ENCODE data around the gene C4BPB.
"Not testable (repeated sequence)": the region's sequence is repeated elsewhere in the genome, so short reads cannot be mapped to it uniquely, and the experiment has no call there.

C4BPB gene, protein sequence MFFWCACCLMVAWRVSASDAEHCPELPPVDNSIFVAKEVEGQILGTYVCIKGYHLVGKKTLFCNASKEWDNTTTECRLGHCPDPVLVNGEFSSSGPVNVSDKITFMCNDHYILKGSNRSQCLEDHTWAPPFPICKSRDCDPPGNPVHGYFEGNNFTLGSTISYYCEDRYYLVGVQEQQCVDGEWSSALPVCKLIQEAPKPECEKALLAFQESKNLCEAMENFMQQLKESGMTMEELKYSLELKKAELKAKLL

GRCh38 chr1:207088701-207089626, at the start of gene C4BPB:
Gene C4BPB (plus strand): TSS chr1:207088860. CDS start chr1:207089532, 672 bp downstream.
- in situ Hi-C loops (cut with MboI; ENCODE audit: low sequenced_read_pairs), result loop anchor here (10.0 kb wide), 1 partner anchor 316 kb away; no protein-coding TSS in a partner anchor

- in situ Hi-C loops (cut with MboI; ENCODE audit: low sequenced_read_pairs), result no loop called here
Observed at GRCh38 chr1:207039380-207040180, 49.1 kb upstream of the C4BPB start.

DNA sequence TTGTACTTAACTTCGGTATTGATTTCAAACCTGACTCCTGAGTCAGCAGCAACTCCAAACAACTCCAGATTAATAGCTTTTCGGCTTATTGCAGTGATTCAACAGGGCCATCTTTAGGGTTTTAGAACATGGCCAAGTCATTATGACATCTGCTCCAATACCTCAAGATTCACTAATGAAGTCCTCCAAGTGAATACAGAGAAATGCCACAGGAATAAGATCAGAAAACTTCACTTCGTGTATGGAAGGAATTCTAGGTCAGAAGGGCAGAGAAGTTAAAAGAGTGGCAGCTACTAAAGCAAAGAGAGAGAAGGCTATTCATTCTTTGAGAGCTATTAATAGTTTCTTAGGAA, 48.5 kb upstream of the C4BPB start:
- in situ Hi-C loops (cut with MboI; ENCODE audit: low sequenced_read_pairs), result no loop called here

GRCh38 chr1:207041397-207041796, 47.3 kb upstream of the C4BPB start:
- in situ Hi-C loops (cut with MboI; ENCODE audit: low sequenced_read_pairs), result not testable (repeated sequence)

GRCh38 chr1:207045453-207045852, 43.2 kb upstream of the C4BPB start:
- in situ Hi-C loops (cut with MboI; ENCODE audit: low sequenced_read_pairs), result no loop called here

DNA sequence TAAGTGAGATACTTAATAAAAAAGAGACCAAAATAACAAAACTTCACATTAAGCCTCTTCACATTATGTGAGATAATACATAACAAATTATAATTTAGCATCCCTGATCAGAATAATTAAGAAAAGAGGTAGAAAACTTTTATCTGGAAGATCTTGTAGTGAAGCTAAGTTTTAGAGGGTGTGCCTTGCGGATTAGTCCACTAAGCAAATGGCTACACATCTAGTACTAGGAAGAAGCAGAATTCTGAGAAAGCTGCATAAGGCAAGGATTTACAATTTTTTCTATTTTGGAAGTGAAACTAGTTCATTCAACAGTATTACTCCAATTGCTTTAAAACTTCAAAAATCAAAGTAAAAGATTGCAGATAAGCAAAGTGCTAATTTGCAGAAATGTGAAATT, 41.2 kb upstream of the C4BPB start:
- in situ Hi-C loops (cut with MboI; ENCODE audit: low sequenced_read_pairs), result no loop called here

GRCh38 chr1:207048041-207048440, 40.6 kb upstream of the C4BPB start:
- in situ Hi-C loops (cut with MboI; ENCODE audit: low sequenced_read_pairs), result no loop called here

- in situ Hi-C loops (cut with MboI; ENCODE audit: low sequenced_read_pairs), result no loop called here
Observed at GRCh38 chr1:207049054-207049453, 39.6 kb upstream of the C4BPB start.

DNA sequence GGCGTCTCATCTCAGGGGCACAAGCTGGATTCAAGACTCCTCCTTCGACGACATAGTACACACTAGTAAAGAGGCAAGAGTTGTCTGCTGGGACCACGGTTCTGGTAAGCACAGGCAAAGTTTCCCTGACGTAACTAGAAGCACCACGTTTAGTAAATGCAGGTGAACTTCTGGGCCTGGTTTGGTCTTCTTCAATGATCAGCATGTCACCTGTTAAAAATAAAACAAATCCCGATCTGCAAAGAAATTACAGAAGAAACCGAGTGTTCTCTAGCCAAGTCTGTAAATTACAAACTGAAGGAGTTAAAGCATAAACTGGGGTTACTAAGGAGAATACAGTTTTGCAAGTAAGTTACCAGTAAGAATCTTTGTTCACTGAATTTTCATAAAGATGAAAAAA, 39.1 kb upstream of the C4BPB start:
- in situ Hi-C loops (cut with MboI; ENCODE audit: low sequenced_read_pairs), result no loop called here

GRCh38 chr1:207049974-207050391, 38.7 kb upstream of the C4BPB start:
- in situ Hi-C loops (cut with MboI; ENCODE audit: low sequenced_read_pairs), result no loop called here

DNA sequence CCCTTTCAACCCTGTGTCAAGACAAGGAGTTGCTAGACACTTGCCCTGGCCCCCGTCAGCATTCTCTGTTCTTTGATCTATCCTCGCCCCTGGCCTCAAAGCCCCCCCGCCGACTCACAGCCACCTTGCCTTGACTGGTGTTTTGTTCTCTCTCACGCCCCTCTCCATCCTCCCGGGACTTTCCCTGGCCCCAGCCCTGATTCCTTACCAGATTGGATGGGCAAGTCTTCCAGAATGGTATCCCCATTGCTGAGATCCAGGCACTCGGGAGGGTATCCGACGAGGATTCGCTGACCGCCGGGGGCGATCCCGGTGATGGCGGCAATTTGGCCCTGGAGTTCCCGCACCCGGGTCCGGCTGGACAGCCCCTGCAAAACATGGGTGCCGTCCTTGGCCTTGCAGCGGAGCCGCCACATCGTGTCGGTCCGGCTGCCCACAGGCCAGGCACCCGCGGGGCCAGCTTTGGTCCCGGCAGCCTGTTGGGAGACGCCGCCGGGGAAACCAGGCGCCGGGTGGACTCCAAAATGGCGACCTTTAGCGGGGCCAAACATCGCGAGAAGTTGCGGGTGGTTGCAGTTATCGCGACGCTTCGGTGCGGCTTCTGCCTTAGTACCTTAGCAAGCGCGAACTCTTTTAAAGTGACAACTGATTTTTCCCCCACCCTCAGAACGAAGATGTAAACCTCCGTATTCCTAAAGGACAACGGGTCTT, 38.0 kb upstream of the C4BPB start:
- in situ Hi-C loops (cut with MboI; ENCODE audit: low sequenced_read_pairs), result no loop called here

DNA sequence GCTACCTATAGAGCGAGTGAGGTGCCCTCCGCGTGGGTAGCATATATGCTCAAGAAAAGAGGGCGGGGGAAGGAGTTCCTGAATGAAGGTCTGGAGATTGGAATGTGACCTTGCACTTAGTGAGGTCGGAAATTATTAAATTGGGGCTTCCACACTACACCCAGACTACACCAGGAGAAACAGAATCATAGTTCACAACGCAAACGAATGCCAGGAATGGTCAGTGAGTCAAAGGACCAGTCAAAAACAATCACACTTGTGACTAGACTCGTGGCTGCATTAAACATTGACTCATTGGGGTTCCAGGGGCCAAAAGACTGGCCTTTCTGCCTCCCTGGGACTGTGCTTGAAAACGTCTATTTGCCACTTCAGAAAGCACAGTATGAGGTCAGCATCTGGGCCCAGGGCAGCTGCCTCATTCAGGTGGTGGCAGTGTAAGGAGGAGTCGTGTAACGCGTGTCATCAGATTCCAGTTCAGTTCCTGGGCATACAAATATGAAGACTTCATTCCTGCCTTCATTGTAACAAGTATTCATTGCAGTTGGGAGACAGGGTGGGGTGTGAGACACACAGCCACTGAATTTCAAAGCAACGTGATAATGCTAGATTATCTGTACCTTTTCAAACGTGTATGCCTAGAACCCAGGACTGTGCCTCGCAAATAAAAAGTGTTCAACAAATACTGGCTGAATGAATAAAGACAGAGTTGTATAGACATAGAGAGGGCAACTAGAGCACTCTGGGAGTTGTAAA, 37.3 kb upstream of the C4BPB start, which contains the start of gene YOD1:
Gene YOD1 (minus strand): TSS at position 18 of the 753 bp plus-strand sequence. CDS start 178 bp downstream, outside the sequence.
- in situ Hi-C loops (cut with MboI; ENCODE audit: low sequenced_read_pairs), result no loop called here

- in situ Hi-C loops (cut with MboI; ENCODE audit: low sequenced_read_pairs), result no loop called here
Observed at GRCh38 chr1:207052911-207053769, 35.5 kb upstream of the C4BPB start, which contains the start of gene PFKFB2. Gene PFKFB2 (plus strand): TSS chr1:207053275. CDS start chr1:207054718, 1,443 bp downstream.

GRCh38 chr1:207054491-207054890, 34.2 kb upstream of the C4BPB start:
- in situ Hi-C loops (cut with MboI; ENCODE audit: low sequenced_read_pairs), result no loop called here

DNA sequence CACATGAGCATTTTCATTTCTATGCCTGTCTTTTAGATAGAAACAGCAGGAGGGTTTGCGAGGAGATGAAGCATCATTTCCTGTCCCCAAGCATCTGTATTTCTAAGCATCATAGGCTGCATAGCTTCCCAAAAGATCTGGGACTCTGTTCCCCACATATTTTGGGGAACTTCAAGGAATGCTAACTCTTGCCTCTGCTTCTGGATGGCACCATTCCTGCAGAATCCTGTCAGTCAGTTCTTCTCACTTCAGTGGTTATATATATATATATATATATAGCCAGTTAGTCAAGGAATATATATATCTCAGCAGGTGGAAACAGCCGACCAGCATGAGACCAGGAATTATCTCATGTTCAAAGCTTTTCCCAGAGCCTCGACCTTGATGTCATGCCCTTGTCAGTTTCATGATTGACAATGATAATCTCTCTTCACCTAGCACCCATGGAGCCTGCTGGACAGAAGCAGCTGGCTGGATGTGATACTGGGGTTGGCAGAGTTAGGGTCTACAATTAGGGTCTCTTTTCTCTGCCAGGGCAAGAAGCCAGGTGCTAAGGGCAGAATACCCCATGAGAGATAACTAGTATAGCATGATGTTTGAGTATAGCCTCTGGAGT, 33.2 kb upstream of the C4BPB start:
- in situ Hi-C loops (cut with MboI; ENCODE audit: low sequenced_read_pairs), result no loop called here

DNA sequence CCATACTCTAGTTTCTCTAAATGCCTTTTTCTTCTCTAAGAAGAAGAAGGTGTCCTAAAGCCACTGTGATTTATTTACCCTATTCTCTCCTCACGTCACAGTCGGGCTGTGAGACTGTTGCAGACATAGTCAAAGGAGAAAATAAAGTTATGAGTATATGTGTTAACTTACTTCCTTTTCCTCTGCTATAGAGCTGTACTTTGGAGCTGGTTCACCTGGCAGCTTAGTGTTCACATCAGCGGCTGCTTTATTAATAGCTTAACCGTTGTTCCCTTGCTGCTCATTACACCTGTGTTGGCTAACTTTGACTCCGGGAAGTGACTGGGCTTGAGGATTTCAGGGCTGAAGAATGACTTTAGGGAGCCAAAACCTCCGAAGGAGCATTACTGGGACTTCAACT, 32.0 kb upstream of the C4BPB start:
- in situ Hi-C loops (cut with MboI; ENCODE audit: low sequenced_read_pairs), result no loop called here

DNA sequence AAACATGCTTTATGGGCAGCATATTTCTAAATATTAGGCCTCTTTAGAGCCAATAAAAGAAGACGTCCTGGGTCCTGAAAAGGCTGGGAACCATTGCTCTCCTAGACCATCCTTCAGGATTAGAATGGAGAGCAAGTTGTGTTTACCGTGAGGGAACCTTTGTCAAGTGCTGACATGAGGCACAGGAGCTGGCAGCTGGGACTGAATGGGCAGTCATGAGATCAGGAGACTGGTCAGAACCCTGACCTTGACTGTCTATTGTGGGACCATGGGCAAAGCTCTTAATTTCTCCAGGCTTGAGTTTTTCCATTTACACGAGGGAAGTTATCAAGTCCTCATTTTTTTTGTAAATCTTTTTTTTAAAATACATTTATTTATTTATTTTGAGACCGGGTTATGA, 30.4 kb upstream of the C4BPB start:
- in situ Hi-C loops (cut with MboI; ENCODE audit: low sequenced_read_pairs), result no loop called here
